ENCODE results near the gene CUBN.

The CUBN gene

DNA sequence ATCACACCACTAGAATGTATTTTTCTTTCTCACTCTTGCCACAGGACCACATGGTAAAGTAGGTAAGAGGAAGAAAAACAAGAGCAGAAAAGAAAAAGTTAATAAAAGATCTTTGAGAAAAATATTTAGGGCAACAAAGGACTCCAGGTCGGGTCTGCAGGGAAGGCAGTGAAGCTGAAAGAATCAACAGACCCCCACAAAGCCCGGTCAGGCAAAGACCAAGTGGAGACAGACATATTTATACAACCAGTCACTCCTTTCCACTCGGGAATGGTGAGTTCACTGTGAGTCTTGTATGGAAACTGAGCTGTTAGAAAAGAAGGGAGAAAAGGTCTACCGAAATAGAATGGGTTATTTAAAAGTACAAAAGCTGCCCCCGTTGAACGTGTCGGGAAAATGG, 340.4 kb downstream of the CUBN start:
- no peak for DNase-seq (ENCODE audit: low read depth in 3 of 3)

GRCh38 chr10:16788778-16789177, 340.8 kb downstream of the CUBN start:
- DNase-seq (ENCODE audit: low read depth in 3 of 3): no peak

DNA sequence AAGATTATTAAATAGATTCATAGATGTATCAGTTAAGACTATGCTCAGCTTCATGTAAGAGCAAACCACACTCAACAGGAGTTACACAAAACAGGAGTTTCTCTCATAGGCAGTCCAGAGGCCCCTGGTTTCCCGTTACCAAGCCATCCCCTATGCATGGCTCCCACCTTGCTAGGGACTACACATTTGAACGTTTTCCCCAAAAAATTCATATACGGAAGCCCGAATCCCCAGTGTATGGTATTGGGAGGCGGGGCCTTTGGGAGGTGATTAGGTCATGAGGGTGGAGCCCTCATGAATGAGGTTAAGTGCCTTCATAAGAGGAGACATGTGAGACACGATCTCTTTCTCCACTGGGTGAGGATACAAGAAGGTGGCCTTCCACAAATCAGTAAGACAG, 341.5 kb downstream of the CUBN start:
- no peak for DNase-seq (ENCODE audit: low read depth in 3 of 3)

DNA sequence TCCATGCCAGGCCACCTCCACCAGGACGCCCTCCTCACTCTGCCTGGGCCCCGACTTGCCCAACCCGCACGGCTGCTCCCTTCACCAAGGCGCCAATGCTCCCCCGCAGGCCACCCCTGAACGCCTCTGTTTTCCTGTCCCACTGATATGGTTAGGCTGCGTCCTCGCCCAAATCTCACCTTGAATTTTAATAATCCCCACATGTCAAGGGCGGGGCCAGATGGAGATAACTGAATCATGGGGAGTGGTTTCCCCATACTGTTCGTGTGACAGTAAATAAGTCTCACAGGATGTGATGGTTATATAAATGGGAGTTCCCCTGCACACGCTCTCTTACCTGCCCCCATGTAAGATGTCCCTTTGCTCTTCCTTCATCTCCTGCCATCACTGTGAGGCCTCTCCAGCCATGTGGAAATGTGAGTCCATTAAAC, 342.2 kb downstream of the CUBN start:
- peak in 2 of 3 donors; percentile 36 to 48 for DNase-seq (ENCODE audit: low read depth in 3 of 3)

DNA sequence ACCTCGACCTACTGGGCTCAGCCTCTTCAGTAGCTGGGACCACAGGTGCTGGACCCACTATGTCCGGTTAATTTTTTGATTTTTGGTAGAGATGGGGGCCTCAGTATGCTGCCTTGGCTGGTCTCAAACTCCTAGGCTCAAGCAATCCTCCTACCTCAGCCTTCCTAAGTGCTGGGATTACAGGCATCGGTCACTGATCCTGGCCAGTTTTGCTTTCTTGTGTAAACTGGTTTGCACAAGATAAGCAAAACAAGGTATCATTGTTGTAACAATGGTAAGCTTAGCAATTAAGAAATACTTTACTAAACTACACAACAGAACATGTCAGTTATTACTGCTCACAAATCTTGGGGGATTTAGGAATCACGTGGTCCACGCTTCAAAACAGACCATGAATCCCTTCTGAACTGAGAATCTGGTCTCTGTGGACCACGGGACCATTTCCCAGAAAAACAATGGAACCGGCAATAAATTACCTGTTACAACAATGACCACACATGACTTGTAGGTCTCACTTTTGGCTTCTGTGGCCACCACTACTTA, 349.2 kb downstream of the CUBN start:
- DNase-seq (ENCODE audit: low read depth in 3 of 3): no peak

GRCh38 chr10:16779384-16779915, 350.2 kb downstream of the CUBN start:
- peak; percentile 53 to 76 (median 58) for DNase-seq (ENCODE audit: low read depth in 3 of 3)

- DNase-seq (ENCODE audit: low read depth in 3 of 3): no peak
Observed at GRCh38 chr10:16777473-16778370, 351.9 kb downstream of the CUBN start.

DNA sequence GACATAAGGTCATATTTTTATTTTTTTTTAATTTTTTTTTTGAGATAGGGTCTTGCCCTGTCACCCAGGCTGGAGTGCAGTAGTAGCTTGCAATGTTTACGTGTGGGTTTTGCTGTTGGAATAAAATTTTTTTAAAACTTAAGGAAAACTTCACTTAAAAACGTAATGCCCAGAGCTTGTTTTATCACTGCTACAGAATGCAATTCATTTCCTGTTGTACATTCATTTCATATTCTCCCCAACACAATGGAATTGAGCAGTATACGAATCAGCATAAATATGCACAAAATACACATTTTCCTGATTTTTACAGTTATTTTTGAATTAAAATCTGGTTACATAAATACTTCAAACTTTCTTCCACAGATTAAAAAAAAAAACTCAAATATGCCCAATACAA, 352.7 kb downstream of the CUBN start:
- no peak for DNase-seq (ENCODE audit: low read depth in 3 of 3)

Data from stimulated activated CD4-positive, alpha-beta T cell treated with anti-CD3 and anti-CD28 coated beads, TNF-alpha, amount 100 ng/mL, for 48 hours (primary cell).